BE2C (cell line): ENCODE data around the gene AHI1.

Experiments
- DNase-seq: peaks from one replicate; pipeline ENCODE4 v3.0.0-alpha.2; 2020
- H3K27me3 ChIP-seq: fragments of 250-450 bp; sonication (Bioruptor Pico); 2 replicates; pipeline ENCODE4 v1.5.1; 2020; ENCODE audit warnings: mild to moderate bottlenecking
- H3K36me3 ChIP-seq: fragments of 250-450 bp; sonication (Bioruptor Pico); 2 replicates; pipeline ENCODE4 v1.5.1; 2020; ENCODE audit warnings: mild to moderate bottlenecking
- H3K4me1 ChIP-seq: fragments of 250-450 bp; sonication (Bioruptor Pico); 2 replicates; pipeline ENCODE4 v1.5.1; 2020
- H3K4me3 ChIP-seq: 2 replicates; pipeline ENCODE4 v1.5.1; 2011; ENCODE audit warnings: low read depth, low read length
- H3K9me3 ChIP-seq: fragments of 250-450 bp; sonication (Bioruptor Pico); 2 replicates; pipeline ENCODE4 v1.5.1; 2020
- TF ChIP-seq, protein P1 (sequence below): IDR thresholded peaks from 2 replicates; pipeline ENCODE4 v1.5.1; 2012; ENCODE audit warnings: mild to moderate bottlenecking, low read depth, low read length

The AHI1 gene

DNA sequence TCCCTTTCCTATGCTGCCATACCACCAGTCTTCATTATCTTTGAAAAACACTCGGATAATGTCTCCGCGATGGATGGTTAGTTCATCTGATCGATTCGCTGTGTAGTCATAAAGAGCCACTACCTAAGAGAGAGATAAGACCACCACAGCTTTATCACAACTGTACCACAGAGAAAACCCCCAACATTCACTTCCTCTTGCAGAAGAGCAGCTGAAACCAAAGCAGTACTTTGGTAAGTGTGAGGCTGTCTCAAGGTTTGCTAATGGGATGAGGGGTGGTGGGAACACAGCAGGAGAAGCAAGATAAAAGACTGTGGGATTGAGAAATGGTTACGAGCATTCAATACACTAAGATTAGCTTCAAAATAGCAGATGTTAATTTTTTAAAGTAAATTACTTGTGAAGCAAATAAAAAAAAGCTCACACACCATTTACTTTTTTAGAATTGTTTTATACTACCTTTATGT is 174.3 kb downstream of the AHI1 start:
- Histone ChIP-seq H3K9me3 (no peaks in the 10 kb centered on the region), H3K4me1 (no peaks in the 10 kb centered on the region), H3K27me3 (no peaks in the 10 kb centered on the region), H3K4me3 (no peak overlapping the region), H3K36me3 (no peaks in the 10 kb centered on the region)
- TF ChIP-seq, protein P1, sequence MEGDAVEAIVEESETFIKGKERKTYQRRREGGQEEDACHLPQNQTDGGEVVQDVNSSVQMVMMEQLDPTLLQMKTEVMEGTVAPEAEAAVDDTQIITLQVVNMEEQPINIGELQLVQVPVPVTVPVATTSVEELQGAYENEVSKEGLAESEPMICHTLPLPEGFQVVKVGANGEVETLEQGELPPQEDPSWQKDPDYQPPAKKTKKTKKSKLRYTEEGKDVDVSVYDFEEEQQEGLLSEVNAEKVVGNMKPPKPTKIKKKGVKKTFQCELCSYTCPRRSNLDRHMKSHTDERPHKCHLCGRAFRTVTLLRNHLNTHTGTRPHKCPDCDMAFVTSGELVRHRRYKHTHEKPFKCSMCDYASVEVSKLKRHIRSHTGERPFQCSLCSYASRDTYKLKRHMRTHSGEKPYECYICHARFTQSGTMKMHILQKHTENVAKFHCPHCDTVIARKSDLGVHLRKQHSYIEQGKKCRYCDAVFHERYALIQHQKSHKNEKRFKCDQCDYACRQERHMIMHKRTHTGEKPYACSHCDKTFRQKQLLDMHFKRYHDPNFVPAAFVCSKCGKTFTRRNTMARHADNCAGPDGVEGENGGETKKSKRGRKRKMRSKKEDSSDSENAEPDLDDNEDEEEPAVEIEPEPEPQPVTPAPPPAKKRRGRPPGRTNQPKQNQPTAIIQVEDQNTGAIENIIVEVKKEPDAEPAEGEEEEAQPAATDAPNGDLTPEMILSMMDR = no peak
- no peak for DNase-seq

DNA sequence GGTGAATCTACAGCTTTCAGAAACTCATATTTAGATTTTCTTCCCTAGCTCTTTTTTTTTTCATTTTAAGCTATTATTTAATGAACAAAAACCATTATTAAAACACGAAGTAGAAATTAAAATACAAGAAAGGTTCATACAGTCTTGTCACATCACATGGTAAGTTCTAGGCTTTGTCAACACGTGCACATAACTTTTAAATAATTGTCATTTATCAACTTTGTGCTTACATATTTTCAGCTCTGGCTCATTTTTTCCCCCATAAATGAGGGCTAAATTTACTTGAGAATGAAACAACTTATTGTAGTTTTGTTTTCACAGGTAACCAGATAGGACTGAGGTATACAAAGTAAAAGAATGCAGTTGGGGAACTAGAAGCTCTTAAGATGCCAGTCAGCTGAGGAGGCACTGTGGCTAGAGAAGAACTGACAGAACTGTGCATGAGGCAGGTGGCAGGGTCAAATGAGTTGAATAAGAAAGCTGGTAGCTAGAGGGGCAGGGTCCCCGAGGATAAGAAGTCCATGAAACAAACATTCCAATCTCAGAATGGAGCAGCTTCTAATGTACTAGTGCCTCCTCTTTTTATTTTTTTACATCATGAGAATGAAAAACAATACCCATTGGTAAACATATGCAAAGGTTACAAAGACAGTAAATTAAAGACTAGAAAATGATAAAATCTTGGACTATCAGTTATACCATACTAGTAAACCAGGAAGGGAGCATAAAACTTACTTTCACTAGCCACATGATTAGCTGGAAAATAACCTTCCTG is 174.9 kb downstream of the AHI1 start:
- TF ChIP-seq, protein P1 = no peak
- H3K9me3 ChIP-seq = no peaks in the 10 kb centered on the region
- no peak for DNase-seq
- H3K4me3 ChIP-seq = no peak overlapping the region
- H3K27me3 ChIP-seq = no peaks in the 10 kb centered on the region
- H3K4me1 ChIP-seq = no peaks in the 10 kb centered on the region
- no peaks in the 10 kb centered on the region for H3K36me3 ChIP-seq

DNA sequence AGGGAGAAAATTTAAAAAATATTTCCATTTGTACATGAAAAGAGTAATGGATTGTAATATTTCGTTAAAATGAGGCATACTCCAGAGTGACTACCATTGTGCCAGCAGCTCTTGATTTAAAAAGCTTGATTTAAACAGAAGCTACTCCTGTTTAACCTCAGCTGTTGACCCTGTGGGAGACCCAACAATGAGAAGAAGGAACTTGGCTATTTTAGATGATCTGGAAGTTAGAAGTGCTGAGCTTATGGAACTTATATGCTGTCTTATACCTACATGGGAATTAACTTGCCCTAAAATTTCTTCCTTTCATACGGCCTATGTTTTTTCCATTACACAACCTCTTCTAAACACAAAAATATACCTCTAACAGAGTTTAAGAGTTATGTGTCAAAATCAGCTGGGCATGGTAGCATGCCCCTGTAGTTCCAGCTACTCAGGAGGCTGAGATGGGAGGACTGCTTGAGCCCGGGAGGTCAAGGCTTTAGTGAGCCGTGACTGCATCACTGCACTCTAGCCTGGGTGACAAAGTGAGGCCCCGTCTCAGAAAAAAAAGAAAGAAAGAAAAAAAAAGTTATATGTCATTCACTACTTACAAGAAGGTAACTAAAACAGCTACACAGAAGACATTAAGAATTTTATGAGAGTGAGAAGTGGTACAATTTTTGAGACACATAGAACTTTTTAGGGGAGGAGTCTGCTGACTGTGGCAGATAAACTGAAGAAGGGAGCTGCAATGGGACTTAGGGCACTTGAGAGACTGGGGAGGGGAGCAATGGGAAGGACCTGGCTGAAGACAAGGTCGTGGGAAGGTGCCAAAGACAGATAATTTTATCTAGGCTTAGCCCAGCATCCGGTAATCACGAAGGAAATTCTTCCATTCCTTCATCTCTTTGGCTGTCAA is 176.6 kb downstream of the AHI1 start:
- no peaks in the 10 kb centered on the region for H3K4me1 ChIP-seq
- no peaks in the 10 kb centered on the region for H3K36me3 ChIP-seq
- H3K9me3 ChIP-seq = no peaks in the 10 kb centered on the region
- DNase-seq = no peak
- H3K4me3 ChIP-seq = no peak overlapping the region
- no peaks in the 10 kb centered on the region for H3K27me3 ChIP-seq
- TF ChIP-seq, protein P1 = no peak

DNA sequence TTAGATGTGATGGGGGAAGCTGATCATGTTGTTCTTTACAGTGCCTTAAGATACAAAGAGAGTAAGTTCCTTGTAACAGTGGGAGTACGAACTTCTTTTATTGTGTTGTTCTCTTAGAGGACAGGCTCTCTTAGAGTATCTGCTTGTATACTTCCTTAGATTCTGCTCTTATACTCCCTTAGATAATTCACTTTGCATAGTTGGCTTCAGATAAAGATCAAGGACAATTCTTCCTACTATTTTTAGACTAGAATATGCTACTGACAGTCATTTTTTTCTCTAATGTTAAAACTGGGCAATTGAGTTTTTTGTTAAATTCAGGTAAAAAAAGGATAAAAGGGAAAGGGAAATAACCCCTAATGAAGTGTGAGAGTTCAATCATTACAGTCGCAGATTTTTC is 177.7 kb downstream of the AHI1 start:
- TF ChIP-seq, protein P1 = no peak
- Histone ChIP-seq H3K36me3 (no peaks in the 10 kb centered on the region), H3K27me3 (no peaks in the 10 kb centered on the region), H3K4me1 (no peaks in the 10 kb centered on the region), H3K4me3 (no peak overlapping the region), H3K9me3 (no peaks in the 10 kb centered on the region)
- DNase-seq = no peak

DNA sequence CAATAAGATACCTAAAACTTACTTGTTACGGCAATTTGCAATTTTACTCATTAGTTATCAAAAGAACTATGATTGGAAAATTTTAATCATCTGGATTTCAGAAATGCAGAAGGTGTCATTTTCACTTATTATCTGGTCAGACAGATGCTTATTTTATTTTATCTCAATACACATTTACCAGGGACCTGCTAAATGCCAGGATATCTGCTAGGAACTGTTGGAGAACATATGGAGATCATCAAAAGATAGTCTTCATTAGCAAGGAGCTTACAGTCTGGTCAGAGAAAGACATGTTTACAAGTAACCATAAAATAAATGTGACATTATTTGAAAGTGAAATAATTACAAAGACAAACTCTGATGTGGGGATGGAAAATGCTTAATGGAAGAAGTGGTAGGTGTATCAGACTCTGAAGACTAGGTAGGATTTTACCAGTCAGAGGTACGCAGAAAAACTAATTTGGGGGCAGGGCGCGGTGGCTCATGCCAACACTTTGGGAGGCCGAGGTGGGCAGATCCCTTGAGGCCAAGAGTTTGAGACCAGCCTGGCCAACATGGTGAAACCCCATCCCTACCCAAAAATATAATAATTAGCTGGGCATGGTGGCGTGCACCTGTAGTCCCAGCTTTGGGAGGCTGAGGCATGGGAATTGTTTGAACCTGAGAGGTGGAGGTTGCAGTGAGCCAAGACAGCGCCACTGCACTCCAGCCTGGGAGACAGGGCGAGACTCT is 178.6 kb downstream of the AHI1 start:
- TF ChIP-seq, protein P1 = no peak
- H3K9me3 ChIP-seq = no peaks in the 10 kb centered on the region
- H3K4me1 ChIP-seq = no peaks in the 10 kb centered on the region
- no peak overlapping the region for H3K4me3 ChIP-seq
- H3K36me3 ChIP-seq = no peaks in the 10 kb centered on the region
- no peaks in the 10 kb centered on the region for H3K27me3 ChIP-seq
- no peak for DNase-seq
